Skeletal muscle tissue (tissue), 4 donors: ENCODE results near the gene ZNF516. TPM values are rescaled to one million over a fixed set of nuclear protein-coding genes. Genes with fewer than 3 reads are reported as not detected.

Experiments used
- H3K27ac ChIP-seq: one replicate; pipeline ENCODE4 v1.7.0; 2013; ENCODE audit warnings: mild to moderate bottlenecking, low read depth, low read length, inconsistent platforms
- H3K27me3 ChIP-seq, 3 donors: one replicate each; pipeline ENCODE4 v1.7.0; 2013; ENCODE audit warnings: low read length in 3 of 3; ENCODE audit not compliant: control insufficient read depth in 3 of 3, insufficient read depth in 3 of 3
- H3K36me3 ChIP-seq, 3 donors: one replicate each; pipeline ENCODE4 v1.7.0; 2013; ENCODE audit warnings: low read length in 3 of 3; ENCODE audit not compliant: control insufficient read depth in 3 of 3, insufficient read depth in 3 of 3
- H3K4me1 ChIP-seq, 3 donors: one replicate each; pipeline ENCODE4 v1.7.0; 2013; ENCODE audit warnings: low read length in 3 of 3, mild to moderate bottlenecking in 3 of 3; ENCODE audit not compliant: control insufficient read depth in 3 of 3, insufficient read depth in 3 of 3
- H3K4me3 ChIP-seq, 3 donors: one replicate each; pipeline ENCODE4 v1.7.0; 2013; ENCODE audit warnings: low read length in 3 of 3
- H3K9ac ChIP-seq, 3 donors: one replicate each; pipeline ENCODE4 v1.7.0; 2013; ENCODE audit warnings: low read length in 3 of 3, mild to moderate bottlenecking in 3 of 3, moderate library complexity in 2 of 3, low read depth in 1 of 3
- H3K9me3 ChIP-seq, 3 donors: one replicate each; pipeline ENCODE4 v1.7.0; 2013; ENCODE audit warnings: low read length in 3 of 3; ENCODE audit not compliant: control insufficient read depth in 3 of 3
- total RNA-seq: library from RNA; depleted of rRNA; stranded (reverse); fragments of >200 nt; gene quantifications from one replicate; pipeline ENCODE4 v1.2.3, GENCODE V29; 2014
- donor health status: Osteomylitis.

The ZNF516 gene
- total RNA-seq, 1 donor from 2014 or later: 33.9 TPM

DNA sequence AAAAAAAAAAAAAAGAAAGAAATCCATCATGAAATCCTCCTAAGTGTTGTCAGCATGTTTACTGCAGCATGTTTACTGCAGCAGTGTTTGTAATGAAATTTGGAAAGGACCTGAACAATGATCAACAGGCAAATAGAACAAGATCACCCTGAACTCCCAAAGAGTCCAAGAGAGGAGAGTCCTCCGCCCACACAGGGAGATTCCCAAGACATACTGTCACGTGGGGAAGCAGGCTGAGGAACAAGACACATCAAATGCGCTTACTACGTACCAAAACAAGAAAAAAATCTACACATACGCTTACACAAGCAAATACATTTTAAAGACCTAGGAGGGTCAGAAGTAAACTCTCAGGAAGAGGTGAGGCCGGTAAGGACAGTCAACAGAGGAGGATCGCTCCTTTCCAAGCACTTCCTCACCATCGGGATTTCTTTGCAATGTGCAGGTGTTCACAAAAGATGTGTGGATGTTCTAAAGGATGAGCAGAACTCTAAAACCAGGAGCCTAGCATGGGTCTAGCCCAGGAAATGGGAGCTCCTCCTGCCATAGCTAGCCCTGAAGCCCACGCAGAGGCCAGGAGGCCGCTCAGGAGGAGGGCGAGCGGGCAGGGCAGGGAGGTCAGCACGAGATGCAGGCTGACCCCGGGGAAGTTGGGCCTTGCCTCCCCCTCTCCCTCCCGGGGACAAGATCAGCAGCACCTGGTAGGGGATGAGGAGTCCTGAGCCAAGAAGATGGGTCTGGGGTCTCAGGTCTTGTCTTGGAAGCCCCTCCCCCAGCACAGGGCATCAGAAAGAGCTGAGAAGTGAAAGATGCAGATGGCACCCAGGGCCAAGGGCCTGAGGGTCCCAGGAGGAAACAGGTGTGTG is 66.4 kb downstream of the ZNF516 start:
- peaks cover 16 to 29% (median 17%) of the 10 kb centered on the region in 3 donors for H3K4me1 ChIP-seq
- peaks cover 5 to 17% (median 12%) of the 10 kb centered on the region in 3 donors for H3K36me3 ChIP-seq
- H3K27me3 ChIP-seq: no peaks in the 10 kb centered on the region
- no peak overlapping the region for H3K9ac ChIP-seq
- no peak overlapping the region for H3K4me3 ChIP-seq
- H3K9me3 ChIP-seq: no peaks in the 10 kb centered on the region
- no peak overlapping the region for H3K27ac ChIP-seq

DNA sequence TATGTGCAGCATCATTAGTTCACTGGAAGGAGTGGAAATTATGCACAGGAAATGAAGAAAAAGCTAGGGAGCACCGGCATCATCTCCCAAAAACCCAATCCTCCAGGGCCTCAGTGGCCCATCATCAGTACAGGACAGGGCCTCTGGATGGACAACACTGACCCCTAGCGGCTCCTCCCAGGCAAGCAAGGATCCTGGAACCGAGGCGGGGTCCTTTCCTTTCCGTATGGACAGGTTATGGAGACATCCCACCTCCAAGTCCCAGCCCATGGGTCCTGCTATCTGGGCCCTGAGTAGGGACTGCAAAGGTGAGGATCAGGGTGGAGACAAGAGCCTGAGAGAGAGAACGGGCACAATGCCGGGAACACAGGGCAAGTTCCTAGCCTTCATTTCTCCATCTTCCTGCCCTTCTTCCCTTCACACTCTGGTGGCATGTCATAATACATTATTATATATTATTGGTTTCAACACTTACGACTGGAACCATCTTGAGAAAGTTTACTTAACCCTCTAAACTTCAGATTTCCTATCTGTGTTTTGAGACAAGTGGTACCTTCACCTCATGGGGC is 68.2 kb downstream of the ZNF516 start:
- peaks cover 0 to 2% (median 0%) of the 10 kb centered on the region in 3 donors for H3K36me3 ChIP-seq
- no peak overlapping the region for H3K4me3 ChIP-seq
- H3K27ac ChIP-seq: no peak overlapping the region
- H3K27me3 ChIP-seq: no peaks in the 10 kb centered on the region
- H3K4me1 ChIP-seq: peaks cover 16 to 24% (median 17%) of the 10 kb centered on the region in 3 donors
- H3K9me3 ChIP-seq: no peaks in the 10 kb centered on the region
- no peak overlapping the region for H3K9ac ChIP-seq

DNA sequence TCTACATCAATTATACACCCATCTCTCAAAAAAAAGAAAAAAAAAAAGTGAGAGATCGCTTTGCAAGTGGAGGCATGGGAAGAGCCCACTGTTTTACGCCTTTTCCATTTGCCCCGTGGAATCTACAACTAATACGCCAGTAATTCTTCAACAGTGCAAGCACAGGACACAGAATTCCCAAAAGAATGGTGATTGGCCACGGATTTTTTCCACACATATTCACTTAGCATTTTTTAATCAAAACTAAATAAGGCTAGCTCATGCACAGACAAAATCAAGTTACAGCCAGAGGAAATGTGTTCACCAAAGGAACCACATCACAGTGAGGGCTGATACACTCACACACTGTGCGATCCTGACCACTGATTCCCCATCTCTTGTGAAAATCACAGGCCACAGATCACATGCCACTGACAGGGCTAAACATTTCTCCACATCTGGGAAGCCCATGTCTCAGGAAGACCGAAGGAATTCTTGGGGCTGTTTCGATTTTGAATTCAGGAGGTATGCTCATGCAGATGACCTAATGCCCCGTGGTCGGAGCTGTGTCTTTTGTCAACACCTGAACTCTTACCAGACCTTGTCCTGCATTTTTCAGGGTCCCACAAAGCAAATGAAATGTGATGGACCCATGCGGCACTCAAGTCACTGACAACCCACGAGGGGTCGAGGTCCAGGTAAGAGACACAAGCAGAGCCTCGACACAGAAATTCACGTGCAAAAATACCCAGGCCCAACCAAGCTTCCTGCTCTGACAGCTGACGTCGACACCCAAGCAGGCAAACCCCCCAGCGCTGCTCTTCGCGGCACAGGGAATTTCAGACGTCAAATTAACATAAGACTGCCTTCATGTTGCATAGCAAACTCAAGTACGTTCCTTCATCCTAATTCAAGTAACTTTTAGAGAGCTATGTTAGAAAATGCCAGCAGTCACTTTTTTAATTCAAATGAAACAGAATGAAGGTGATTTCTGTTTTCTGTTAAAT is 69.6 kb downstream of the ZNF516 start:
- Histone ChIP-seq H3K27me3 (no peaks in the 10 kb centered on the region), H3K4me3 (no peak overlapping the region), H3K4me1 (peaks cover 17 to 31% (median 19%) of the 10 kb centered on the region in 3 donors), H3K9me3 (no peaks in the 10 kb centered on the region), H3K27ac (no peak overlapping the region), H3K9ac (no peak overlapping the region), H3K36me3 (peaks cover 0 to 2% (median 0%) of the 10 kb centered on the region in 3 donors)

DNA sequence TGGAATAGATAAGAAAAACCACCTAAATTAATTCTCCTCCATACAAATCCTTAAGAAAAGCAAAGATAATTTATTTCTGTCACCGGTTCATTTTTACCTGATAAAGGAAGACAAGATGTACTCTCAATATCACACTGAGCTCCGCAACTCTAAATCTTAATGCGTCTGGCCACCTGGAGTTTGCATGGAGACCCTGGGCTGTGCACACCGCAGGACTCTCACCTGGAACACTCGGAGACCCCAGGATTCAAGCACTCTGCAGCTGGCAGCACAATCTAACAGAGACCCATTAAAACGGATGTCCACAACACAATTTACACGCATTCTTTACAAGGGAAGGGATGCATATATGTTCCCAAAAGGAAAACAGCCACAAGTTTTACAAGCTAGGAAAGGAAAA is 72.2 kb downstream of the ZNF516 start:
- Histone ChIP-seq H3K4me3 (no peak overlapping the region), H3K27ac (no peak overlapping the region), H3K9ac (no peak overlapping the region), H3K4me1 (peaks cover 0 to 20% (median 3%) of the 10 kb centered on the region in 3 donors), H3K27me3 (no peaks in the 10 kb centered on the region), H3K36me3 (peaks cover 0 to 2% (median 0%) of the 10 kb centered on the region in 3 donors), H3K9me3 (no peaks in the 10 kb centered on the region)

DNA sequence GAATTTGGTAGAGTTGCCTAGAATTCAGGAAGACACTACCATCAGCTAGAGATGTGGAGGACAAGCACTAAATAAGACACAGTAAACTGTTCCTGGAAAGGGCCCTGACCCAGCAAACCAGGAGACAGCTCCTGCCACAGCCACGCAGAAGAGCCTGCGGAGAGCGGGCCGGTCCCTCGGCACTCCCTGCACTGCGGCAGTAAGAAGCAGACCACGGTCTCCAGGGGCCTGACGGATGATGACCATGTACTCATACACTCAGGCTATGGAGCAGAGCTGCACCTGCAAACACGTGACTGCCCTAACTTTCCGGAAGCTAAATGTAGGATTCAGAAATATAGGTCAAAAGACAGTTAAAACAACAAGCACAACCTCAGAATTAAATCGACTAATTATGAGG is 72.9 kb downstream of the ZNF516 start:
- Histone ChIP-seq H3K4me3 (no peak overlapping the region), H3K4me1 (peaks cover 0 to 20% (median 3%) of the 10 kb centered on the region in 3 donors), H3K27me3 (no peaks in the 10 kb centered on the region), H3K27ac (no peak overlapping the region), H3K36me3 (peaks cover 0 to 2% (median 0%) of the 10 kb centered on the region in 3 donors), H3K9ac (no peak overlapping the region), H3K9me3 (no peaks in the 10 kb centered on the region)

DNA sequence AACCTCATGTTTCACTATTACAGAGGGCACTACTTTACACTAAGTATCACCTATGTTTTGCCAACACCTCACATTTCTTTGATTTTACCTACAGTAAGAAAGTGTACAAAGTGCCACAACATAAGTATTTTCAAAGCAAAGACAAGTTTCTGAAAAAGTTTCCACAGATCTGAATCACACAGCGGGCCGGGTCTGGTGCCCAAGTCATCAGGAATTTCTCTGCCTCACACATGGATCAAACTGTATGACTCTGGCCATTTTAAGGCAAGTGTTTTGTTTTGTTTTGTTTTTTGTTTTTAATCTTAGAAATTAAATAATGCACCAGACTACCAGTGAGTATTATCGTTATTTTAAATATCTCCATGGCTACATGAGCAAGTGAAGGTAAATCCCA is 73.4 kb downstream of the ZNF516 start:
- peaks cover 0 to 20% (median 7%) of the 10 kb centered on the region in 3 donors for H3K4me1 ChIP-seq
- H3K27me3 ChIP-seq: no peaks in the 10 kb centered on the region
- no peak overlapping the region for H3K27ac ChIP-seq
- H3K4me3 ChIP-seq: no peak overlapping the region
- no peak overlapping the region for H3K9ac ChIP-seq
- peaks cover 0 to 2% (median 0%) of the 10 kb centered on the region in 3 donors for H3K36me3 ChIP-seq
- no peaks in the 10 kb centered on the region for H3K9me3 ChIP-seq

DNA sequence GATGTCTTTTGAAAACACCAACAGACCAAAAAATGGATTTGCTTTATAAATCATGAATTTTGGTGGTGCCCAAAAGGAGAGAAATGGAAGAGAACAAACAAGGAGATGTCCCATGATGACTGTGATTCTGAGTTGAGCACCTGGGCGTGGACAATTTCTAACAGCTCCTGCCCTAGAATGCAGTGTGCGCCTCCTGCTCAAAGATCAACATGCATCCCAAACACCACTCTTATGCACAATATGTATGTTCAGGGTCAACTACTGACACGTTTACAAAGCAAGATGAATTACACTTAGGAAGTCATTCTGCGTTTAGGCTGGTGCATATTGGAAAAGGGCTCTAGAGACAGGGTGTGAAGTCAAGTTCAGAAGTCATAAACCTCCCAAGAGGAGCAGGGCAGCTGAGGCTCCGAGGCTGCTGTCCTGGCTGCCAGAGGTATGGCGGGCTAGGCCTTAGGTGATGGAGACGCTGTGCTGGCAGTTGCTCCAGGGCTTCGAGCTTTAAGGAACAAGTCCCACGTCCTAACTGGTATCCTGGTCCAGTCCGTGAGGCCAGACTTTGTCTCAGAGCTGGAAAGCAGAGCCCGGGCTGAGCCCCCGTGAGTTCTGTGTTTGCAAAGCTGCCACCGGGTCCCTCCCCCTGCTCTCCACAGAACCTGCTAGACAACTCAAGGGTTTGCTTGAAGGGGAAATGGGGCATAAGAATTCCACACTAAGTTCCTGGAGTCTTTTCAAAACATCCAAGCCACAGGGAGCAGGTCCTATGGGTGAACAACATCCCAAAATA is 74.0 kb downstream of the ZNF516 start:
- H3K9ac ChIP-seq: no peak overlapping the region
- no peak overlapping the region for H3K27ac ChIP-seq
- no peaks in the 10 kb centered on the region for H3K27me3 ChIP-seq
- peaks cover 0 to 2% (median 0%) of the 10 kb centered on the region in 3 donors for H3K36me3 ChIP-seq
- H3K4me3 ChIP-seq: no peak overlapping the region
- H3K4me1 ChIP-seq: peaks cover 0 to 20% (median 7%) of the 10 kb centered on the region in 3 donors
- no peaks in the 10 kb centered on the region for H3K9me3 ChIP-seq

DNA sequence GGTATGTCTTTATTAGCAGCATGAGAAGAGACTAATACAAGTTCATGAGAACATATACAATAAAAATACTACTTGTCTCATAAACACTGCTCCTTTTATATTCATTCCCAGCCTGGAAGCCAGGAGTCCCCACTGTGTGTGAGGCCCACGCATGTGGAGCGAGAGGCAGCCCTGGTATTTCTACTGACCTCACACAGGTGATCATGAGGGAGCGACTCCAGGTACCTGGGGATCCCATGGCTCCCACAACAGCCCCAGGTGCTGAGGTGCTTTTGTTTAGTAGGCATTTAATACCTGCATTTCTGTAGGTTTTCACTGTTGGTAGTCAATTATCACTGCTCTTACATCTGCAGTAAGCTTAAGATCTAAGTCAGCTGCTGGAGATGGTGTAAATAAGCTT is 75.2 kb downstream of the ZNF516 start:
- H3K9ac ChIP-seq: no peak overlapping the region
- H3K9me3 ChIP-seq: no peaks in the 10 kb centered on the region
- peaks cover 0 to 15% (median 7%) of the 10 kb centered on the region in 3 donors for H3K4me1 ChIP-seq
- H3K27me3 ChIP-seq: no peaks in the 10 kb centered on the region
- no peak overlapping the region for H3K4me3 ChIP-seq
- no peak overlapping the region for H3K27ac ChIP-seq
- H3K36me3 ChIP-seq: peaks cover 0 to 2% (median 0%) of the 10 kb centered on the region in 3 donors

DNA sequence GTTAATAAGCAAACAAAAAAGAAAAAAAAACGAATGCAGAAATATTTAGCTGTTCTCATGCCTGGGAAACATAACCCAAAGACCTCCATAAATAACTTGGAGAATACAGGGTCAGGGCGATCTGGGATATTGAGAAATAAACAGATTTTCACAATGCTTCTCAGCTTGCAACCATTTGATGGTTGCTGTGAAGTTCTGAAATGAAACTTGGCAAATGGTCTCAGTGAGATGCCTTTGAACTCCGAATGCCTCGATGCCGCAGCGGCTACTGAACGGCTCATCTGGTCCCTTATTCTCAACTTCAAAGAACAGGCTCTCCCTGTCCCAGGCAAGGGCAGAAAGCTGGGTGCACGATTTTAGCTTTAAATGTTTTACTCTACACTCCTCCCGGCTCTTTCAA is 78.1 kb downstream of the ZNF516 start:
- Histone ChIP-seq H3K9me3 (no peaks in the 10 kb centered on the region), H3K27me3 (no peaks in the 10 kb centered on the region), H3K36me3 (peaks cover 0 to 2% (median 0%) of the 10 kb centered on the region in 3 donors), H3K4me3 (peak overlapping the region in 2 of 3 donors; percentile 3 to 42), H3K4me1 (peaks cover 10 to 25% (median 14%) of the 10 kb centered on the region in 3 donors), H3K27ac (no peak overlapping the region), H3K9ac (peak overlapping the region in 1 of 3 donors; percentile 7)
